IMR-90 (cell line): ENCODE results near the gene BAIAP2L1. TPM values are rescaled to one million over a fixed set of nuclear protein-coding genes. Genes with fewer than 3 reads are reported as not detected.

ENCODE experiments used
- ATAC-seq: fragments of 200-7000 bp; cut with Tn5 transposase; 2 replicates; pipeline ENCODE4 v1.9.1; 2020; ENCODE audit warnings: low read depth, mild to moderate bottlenecking, moderate library complexity
- BruUV-seq: library from RNA; stranded (reverse); fragments of 400-500 nt; replicated peaks from 2 replicates; lab custom pipeline; 2021; lab: Mats Ljungman, UMichigan
- CTCF ChIA-PET: fragments of 300-600 bp; formaldehyde crosslinking; extraction: SDS; loops from one replicate; lab custom pipeline; 2021; ENCODE audit warnings: antibody characterized with exemption; lab: Yijun Ruan, JAX
- POLR2A ChIA-PET: fragments of 300-600 bp; sonication (Branson Sonifier 250); formaldehyde crosslinking; loops from one replicate; lab custom pipeline; 2022; ENCODE audit warnings: antibody characterized with exemption; ENCODE audit not compliant: unreplicated experiment; lab: Charles Lee
- DNase-seq: peaks from one replicate; pipeline ENCODE4 v3.0.0; 2013
- H2AFZ ChIP-seq: replicated peaks from 2 replicates; pipeline ENCODE3; 2013; ENCODE audit warnings: low read length, mild to moderate bottlenecking; ENCODE audit not compliant: poor library complexity
- H2AK5ac ChIP-seq: 2 replicates; pipeline ENCODE4 v1.6.1; 2013; ENCODE audit warnings: low read depth, low read length, inconsistent platforms
- H2AK9ac ChIP-seq: replicated peaks from 2 replicates; pipeline ENCODE3; 2013; ENCODE audit warnings: mild to moderate bottlenecking, low read depth, low read length, moderate library complexity; ENCODE audit not compliant: poor library complexity
- H2BK120ac ChIP-seq: 2 replicates; pipeline ENCODE4 v1.6.1; 2013; ENCODE audit warnings: low read depth, low read length, inconsistent platforms
- H2BK15ac ChIP-seq: 3 replicates; pipeline ENCODE4 v1.6.1; 2013; ENCODE audit warnings: low read depth, low read length, inconsistent platforms
- H2BK20ac ChIP-seq: 2 replicates; pipeline ENCODE4 v1.6.1; 2013; ENCODE audit warnings: low read depth, mild to moderate bottlenecking, inconsistent platforms, low read length, moderate library complexity
- H2BK5ac ChIP-seq: 2 replicates; pipeline ENCODE4 v1.6.1; 2013; ENCODE audit warnings: mild to moderate bottlenecking, low read depth, low read length, inconsistent platforms; ENCODE audit not compliant: poor library complexity, severe bottlenecking
- H3K14ac ChIP-seq: replicated peaks from 2 replicates; pipeline ENCODE4 v1.6.1; 2013; ENCODE audit warnings: low read depth, low read length, inconsistent platforms
- H3K18ac ChIP-seq: 2 replicates; pipeline ENCODE4 v1.6.1; 2013; ENCODE audit warnings: low read depth, low read length, control low read depth
- H3K23ac ChIP-seq: 2 replicates; pipeline ENCODE4 v1.6.1; 2013; ENCODE audit warnings: low read depth, low read length, inconsistent platforms
- H3K27ac ChIP-seq: 2 replicates; pipeline ENCODE4 v1.5.1; 2013; ENCODE audit warnings: mild to moderate bottlenecking, control low read depth, low read length; ENCODE audit not compliant: insufficient read depth
- H3K27me3 ChIP-seq: 2 replicates; pipeline ENCODE4 v1.6.1; 2013; ENCODE audit warnings: low read length; ENCODE audit not compliant: control insufficient read depth, insufficient read depth
- H3K36me3 ChIP-seq: 2 replicates; pipeline ENCODE4 v1.6.1; 2013; ENCODE audit warnings: low read length, mixed read lengths; ENCODE audit not compliant: control insufficient read depth, insufficient read depth
- H3K4ac ChIP-seq: 2 replicates; pipeline ENCODE4 v1.6.1; 2013; ENCODE audit warnings: low read depth, low read length, inconsistent platforms
- H3K4me1 ChIP-seq: 2 replicates; pipeline ENCODE4 v1.6.1; 2013; ENCODE audit warnings: low read length, mixed read lengths; ENCODE audit not compliant: control insufficient read depth, insufficient read depth
- H3K4me2 ChIP-seq: 2 replicates; pipeline ENCODE4 v1.6.1; 2013; ENCODE audit warnings: low read depth, mild to moderate bottlenecking, control low read depth, low read length, moderate library complexity
- H3K4me3 ChIP-seq: 2 replicates; pipeline ENCODE4 v1.5.1; 2013; ENCODE audit warnings: low read depth, mild to moderate bottlenecking, control low read depth, low read length, moderate library complexity; ENCODE audit not compliant: insufficient read depth
- H3K56ac ChIP-seq: 2 replicates; pipeline ENCODE4 v1.6.1; 2013; ENCODE audit warnings: low read length, inconsistent platforms; ENCODE audit not compliant: insufficient read depth; ENCODE audit errors: extremely low read depth
- H3K79me1 ChIP-seq, 2 experiments: 2 replicates each; pipeline ENCODE4 v1.6.1; 2013; ENCODE audit warnings: low read length in 2 of 2, inconsistent platforms in 1 of 2, low read depth in 1 of 2
- H3K9ac ChIP-seq: 2 replicates; pipeline ENCODE4 v1.6.1; 2013; ENCODE audit warnings: low read depth, low read length, control low read depth
- H3K9me1 ChIP-seq: 2 replicates; pipeline ENCODE4 v1.6.1; 2013; ENCODE audit warnings: low read length, inconsistent platforms; ENCODE audit not compliant: insufficient read depth
- H3K9me3 ChIP-seq: 2 replicates; pipeline ENCODE4 v1.6.1; 2013; ENCODE audit warnings: low read length; ENCODE audit not compliant: control insufficient read depth, insufficient read depth
- H4K20me1 ChIP-seq: 2 replicates; pipeline ENCODE4 v1.6.1; 2013; ENCODE audit warnings: low read length, inconsistent platforms; ENCODE audit not compliant: insufficient read depth
- H4K5ac ChIP-seq: 2 replicates; pipeline ENCODE4 v1.6.1; 2013; ENCODE audit warnings: mild to moderate bottlenecking, low read depth, low read length, control low read depth
- H4K8ac ChIP-seq, 2 experiments: 2 replicates each; pipeline ENCODE4 v1.6.1; 2013; ENCODE audit warnings: low read depth in 2 of 2, low read length in 2 of 2, control low read depth in 1 of 2, inconsistent platforms in 1 of 2
- H4K91ac ChIP-seq: 2 replicates; pipeline ENCODE4 v1.6.1; 2013; ENCODE audit warnings: low read depth, low read length, inconsistent platforms; ENCODE audit not compliant: insufficient read depth
- CEBPB ChIP-seq: IDR thresholded peaks from 2 replicates; pipeline ENCODE4 v1.6.1; 2012; ENCODE audit warnings: low read depth, low read length, improper control_type of control experiment
- CHD1 ChIP-seq: IDR thresholded peaks from 2 replicates; pipeline ENCODE4 v1.6.1; 2012; ENCODE audit warnings: low read depth, low read length, improper control_type of control experiment
- FOS ChIP-seq: fragments of 150-350 bp; IDR thresholded peaks from 2 replicates; pipeline ENCODE4 v1.6.1; 2016; ENCODE audit warnings: low read depth, low read length
- MXI1 ChIP-seq: IDR thresholded peaks from 2 replicates; pipeline ENCODE4 v1.6.1; 2012; ENCODE audit warnings: low read depth, mild to moderate bottlenecking, low read length, moderate library complexity, borderline replicate concordance
- NFE2L2 ChIP-seq: fragments of 150-350 bp; IDR thresholded peaks from 2 replicates; pipeline ENCODE4 v1.6.1; 2016; ENCODE audit warnings: low read depth, mild to moderate bottlenecking, low read length
- RAD21 ChIP-seq: IDR thresholded peaks from 2 replicates; pipeline ENCODE4 v1.6.1; 2012; ENCODE audit warnings: low read length, improper control_type of control experiment
- RCOR1 ChIP-seq: IDR thresholded peaks from 2 replicates; pipeline ENCODE4 v1.6.1; 2012; ENCODE audit warnings: mild to moderate bottlenecking, low read length, improper control_type of control experiment; ENCODE audit not compliant: insufficient replicate concordance
- RFX5 ChIP-seq: IDR thresholded peaks from 2 replicates; pipeline ENCODE4 v1.8.0; 2012; ENCODE audit warnings: low read depth, mild to moderate bottlenecking, low read length, moderate library complexity
- SMC3 ChIP-seq: fragments of 150-350 bp; IDR thresholded peaks from 2 replicates; pipeline ENCODE4 v1.6.1; 2016; ENCODE audit warnings: low read depth, mild to moderate bottlenecking, antibody characterized with exemption, low read length, moderate library complexity
- WGBS, 2 experiments: methylation state at CpG; one replicate each; pipeline versions ENCODE4 v1.1.5 to v1.1.7; 2013; ENCODE audit warnings: missing lambda C conversion rate in 2 of 2; ENCODE audit not compliant: insufficient read length in 1 of 2; ENCODE audit errors: extremely low coverage in 2 of 2; 5-methylcytosine and 5-hydroxymethylcytosine counted together
- dilution Hi-C: fragments of 300-500 bp; cut with HindIII; formaldehyde crosslinking; loops from one replicate; pipeline ENCODE4 v1.14.3; 2018; ENCODE audit warnings: low sequenced_read_pairs; ENCODE audit not compliant: unreplicated experiment
- in situ Hi-C: fragments of 300-500 bp; cut with MboI; formaldehyde crosslinking; loops from 3 replicates; pipeline ENCODE4 v1.14.3; 2019; ENCODE audit warnings: low sequenced_read_pairs, inconsistent platforms, mixed read lengths
- intact Hi-C: fragments of 100-400 bp; cut with micrococcal nuclease; formaldehyde crosslinking; loops from 2 replicates; pipeline ENCODE4 v1.10.0; 2022
- polyA plus RNA-seq, 3 experiments: library from polyadenylated mRNA; depleted of rRNA; stranded (reverse); fragments of >200 nt; gene quantifications; 2 replicates each; pipeline ENCODE4 v1.2.3, GENCODE V29; 2012; ENCODE audit warnings: low replicate concordance in 1 of 3
- total RNA-seq: library from RNA; depleted of rRNA; stranded (reverse); fragments of >200 nt; gene quantifications from 2 replicates; pipeline ENCODE4 v1.2.3, GENCODE V29; 2012
- TF ChIP-seq, protein P1 (sequence below): fragments of 150-350 bp; IDR thresholded peaks from 2 replicates; pipeline ENCODE4 v1.6.1; 2016; ENCODE audit warnings: low read depth, mild to moderate bottlenecking, low read length, moderate library complexity, borderline replicate concordance
- TF ChIP-seq, protein P2 (sequence below): conservative IDR thresholded peaks from 2 replicates; pipeline ENCODE4 v1.5.1; 2012; ENCODE audit warnings: mild to moderate bottlenecking, low read depth, low read length, improper control_type of control experiment

BAIAP2L1 gene
- total and polyA plus RNA-seq, 2 of the 4 experiments (the other 2 are of a cell fraction), result 2.2 to 6.0 TPM

DNA sequence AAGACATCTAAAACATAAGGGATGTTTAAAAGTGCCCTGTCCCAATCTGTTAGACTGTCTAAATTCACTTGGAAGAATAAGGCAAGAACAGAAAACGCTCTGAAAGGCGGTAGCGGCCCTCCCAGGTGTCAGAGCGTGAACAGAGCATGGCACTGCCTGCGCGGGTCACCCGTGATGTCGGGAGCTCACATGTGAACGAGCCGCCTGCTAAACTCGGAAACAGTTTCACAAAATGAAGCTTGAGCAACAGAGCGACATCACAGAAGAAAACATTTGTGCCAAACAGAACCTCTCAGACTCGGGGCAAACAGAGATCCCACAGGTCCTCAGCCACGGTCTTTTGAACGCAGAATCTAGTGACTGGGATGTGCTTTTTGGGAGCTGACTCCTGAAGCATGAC lies 106.6 kb downstream of the BAIAP2L1 start:
- Histone ChIP-seq H3K4me1 (no peaks in the 10 kb centered on the region; the same call in 1 of the 2 replicates), H2AFZ (no peak overlapping the region), H3K36me3 (peaks cover 48% of the 10 kb centered on the region), H2BK120ac (no peak overlapping the region), H4K91ac (no peak overlapping the region), H3K23ac (no peak overlapping the region), H3K9ac (no peak overlapping the region), H3K9me1 (peaks cover 4% of the 10 kb centered on the region), H3K27me3 (no peaks in the 10 kb centered on the region), H2BK20ac (no peak overlapping the region), H3K18ac (no peak overlapping the region), H4K5ac (no peak overlapping the region), H3K56ac (no peak overlapping the region), H2BK15ac (no peak overlapping the region), H2AK9ac (no peak overlapping the region), H3K4ac (no peak overlapping the region), H3K4me2 (no peak overlapping the region), H2BK5ac (no peak overlapping the region), H4K8ac (no peak overlapping the region), H3K4me3 (no peak overlapping the region), H4K20me1 (peaks cover 54% of the 10 kb centered on the region), H3K9me3 (no peaks in the 10 kb centered on the region), H3K79me1 (peaks cover 12 to 64% of the 10 kb centered on the region in 2 experiments), H3K14ac (no peak overlapping the region), H2AK5ac (no peak overlapping the region), H3K27ac (no peak overlapping the region)
- WGBS, 2 experiments, result 95% methylated on average over 12 of the region's 15 CpGs; no CpG with 5 or more reads in 1 of the 2 experiments
- ATAC-seq, result no peak
- DNase-seq, result no peak
- intact Hi-C loops (loop anchor here (1.0 kb wide), 2 partner anchors 105 to 547 kb away; no protein-coding TSS in a partner anchor), in situ Hi-C loops (no loop called here), dilution Hi-C loops (no loop called here)
- BruUV-seq, result no TSS peak
- POLR2A ChIA-PET, result no interaction called here
- TF ChIP-seq MXI1 (no peak), RAD21 (no peak), CEBPB (no peak), RCOR1 (no peak), RFX5 (no peak), CHD1 (no peak), NFE2L2 (no peak), FOS (no peak), SMC3 (no peak)
- TF ChIP-seq, protein P1, sequence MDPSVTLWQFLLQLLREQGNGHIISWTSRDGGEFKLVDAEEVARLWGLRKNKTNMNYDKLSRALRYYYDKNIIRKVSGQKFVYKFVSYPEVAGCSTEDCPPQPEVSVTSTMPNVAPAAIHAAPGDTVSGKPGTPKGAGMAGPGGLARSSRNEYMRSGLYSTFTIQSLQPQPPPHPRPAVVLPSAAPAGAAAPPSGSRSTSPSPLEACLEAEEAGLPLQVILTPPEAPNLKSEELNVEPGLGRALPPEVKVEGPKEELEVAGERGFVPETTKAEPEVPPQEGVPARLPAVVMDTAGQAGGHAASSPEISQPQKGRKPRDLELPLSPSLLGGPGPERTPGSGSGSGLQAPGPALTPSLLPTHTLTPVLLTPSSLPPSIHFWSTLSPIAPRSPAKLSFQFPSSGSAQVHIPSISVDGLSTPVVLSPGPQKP, result no peak
- TF ChIP-seq, protein P2, sequence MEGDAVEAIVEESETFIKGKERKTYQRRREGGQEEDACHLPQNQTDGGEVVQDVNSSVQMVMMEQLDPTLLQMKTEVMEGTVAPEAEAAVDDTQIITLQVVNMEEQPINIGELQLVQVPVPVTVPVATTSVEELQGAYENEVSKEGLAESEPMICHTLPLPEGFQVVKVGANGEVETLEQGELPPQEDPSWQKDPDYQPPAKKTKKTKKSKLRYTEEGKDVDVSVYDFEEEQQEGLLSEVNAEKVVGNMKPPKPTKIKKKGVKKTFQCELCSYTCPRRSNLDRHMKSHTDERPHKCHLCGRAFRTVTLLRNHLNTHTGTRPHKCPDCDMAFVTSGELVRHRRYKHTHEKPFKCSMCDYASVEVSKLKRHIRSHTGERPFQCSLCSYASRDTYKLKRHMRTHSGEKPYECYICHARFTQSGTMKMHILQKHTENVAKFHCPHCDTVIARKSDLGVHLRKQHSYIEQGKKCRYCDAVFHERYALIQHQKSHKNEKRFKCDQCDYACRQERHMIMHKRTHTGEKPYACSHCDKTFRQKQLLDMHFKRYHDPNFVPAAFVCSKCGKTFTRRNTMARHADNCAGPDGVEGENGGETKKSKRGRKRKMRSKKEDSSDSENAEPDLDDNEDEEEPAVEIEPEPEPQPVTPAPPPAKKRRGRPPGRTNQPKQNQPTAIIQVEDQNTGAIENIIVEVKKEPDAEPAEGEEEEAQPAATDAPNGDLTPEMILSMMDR, result no peak
- CTCF ChIA-PET, result interaction anchor here (0.6 to 0.8 kb wide), 2 partner anchors 75 to 452 kb away, joined by 3 to 4 read pairs; no protein-coding TSS in a partner anchor
